Cardiac muscle cell (in vitro differentiated cells and primary cell): ENCODE data around the gene SPX. TPM values are rescaled to one million over a fixed set of nuclear protein-coding genes. Genes with fewer than 3 reads are reported as not detected.

Experiments
- DNase-seq, 2 donors: peaks; one replicate each; pipeline versions ENCODE4 v3.0.0 to v3.0.0-alpha.2; 2010 to 2017; ENCODE audit warnings: low read depth in 1 of 2, low spot score in 1 of 2
- H3K27ac ChIP-seq: fragments of 200-600 bp; sonication (generic); 2 replicates; pipeline ENCODE4 v1.5.1; 2016
- H3K27me3 ChIP-seq: fragments of 200-600 bp; sonication (generic); 2 replicates; pipeline ENCODE4 v1.6.0; 2016; ENCODE audit warnings: control low read depth
- H3K36me3 ChIP-seq: fragments of 200-600 bp; sonication (generic); 2 replicates; pipeline ENCODE4 v1.5.1; 2016; ENCODE audit warnings: control low read depth
- H3K4me1 ChIP-seq: fragments of 200-600 bp; sonication (generic); 2 replicates; pipeline ENCODE4 v1.8.1; 2017; ENCODE audit warnings: low read depth, mild to moderate bottlenecking, mixed run types
- H3K4me3 ChIP-seq: fragments of 200-600 bp; sonication (generic); 2 replicates; pipeline ENCODE4 v1.5.1; 2016; ENCODE audit warnings: mild to moderate bottlenecking
- H3K9me3 ChIP-seq: fragments of 200-600 bp; sonication (generic); 2 replicates; pipeline ENCODE4 v1.5.1; 2017; ENCODE audit warnings: low read depth, mild to moderate bottlenecking, control low read depth
- CTCF ChIP-seq: IDR thresholded peaks from 2 replicates; pipeline ENCODE4 v1.5.1; 2012; ENCODE audit warnings: low read depth, mild to moderate bottlenecking, low read length
- polyA plus RNA-seq: library from polyadenylated mRNA; unstranded; fragments of >200 nt; fragmentation: Nextera tagmentation; extraction: Ambion mirVana; gene quantifications from 2 replicates; pipeline ENCODE4 v1.2.1, GENCODE V29; 2016
- total RNA-seq: library from RNA; depleted of rRNA; stranded (reverse); fragments of >200 nt; gene quantifications from 2 replicates; pipeline ENCODE4 v1.2.3, GENCODE V29; 2016

Gene SPX
- total RNA-seq (1.5 and 3.0 TPM in 2 replicates), polyA plus RNA-seq (1.1 and 2.4 TPM in 2 replicates)

- no peak within 1 kb of the TSS for H3K27ac ChIP-seq
- peaks cover 14% of the 10 kb centered on the region for H3K4me1 ChIP-seq
- TF ChIP-seq CTCF = no peak
- H3K4me3 ChIP-seq = peak within 1 kb of the TSS; percentile 71
- peak in 1 of 2 donors; percentile 13 for DNase-seq
- H3K9me3 ChIP-seq = no peaks in the 10 kb centered on the region
- no peaks in the 10 kb centered on the region for H3K36me3 ChIP-seq
- H3K27me3 ChIP-seq = peaks cover 50% of the 10 kb centered on the region
These were observed at the start of gene SPX for GRCh38 chr12:21526053-21526452. TSS of gene SPX (plus strand) at chr12:21526296. CDS start at chr12:21526473, 177 bp downstream.

DNA sequence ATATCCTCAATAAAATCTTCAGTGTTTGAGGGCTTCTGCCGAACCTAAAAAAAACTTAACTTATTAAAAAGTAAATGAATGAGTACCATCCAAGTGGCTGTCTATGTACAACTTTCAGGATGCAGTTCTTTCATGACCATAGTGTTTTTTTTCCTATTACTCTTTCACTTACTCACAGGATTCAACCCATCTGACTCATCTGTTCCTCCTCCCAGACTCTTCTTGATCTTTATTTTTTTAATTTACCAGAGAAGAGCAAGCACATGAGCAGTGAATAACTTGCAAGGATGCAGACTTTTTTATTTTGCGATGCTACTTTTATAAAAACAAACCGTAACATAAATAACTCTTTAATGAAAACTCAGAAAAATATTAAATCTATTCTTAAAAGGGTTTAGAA lies 49.1 kb upstream of the SPX start:
- Histone ChIP-seq H3K4me1 (no peaks in the 10 kb centered on the region), H3K36me3 (peaks cover 43% of the 10 kb centered on the region), H3K9me3 (no peaks in the 10 kb centered on the region), H3K27ac (no peak overlapping the region), H3K4me3 (no peak overlapping the region), H3K27me3 (no peaks in the 10 kb centered on the region)
- DNase-seq = peak in 1 of 2 donors; percentile 13
- TF ChIP-seq CTCF = no peak

- Histone ChIP-seq H3K9me3 (no peaks in the 10 kb centered on the region), H3K4me1 (no peaks in the 10 kb centered on the region), H3K27me3 (no peaks in the 10 kb centered on the region), H3K36me3 (peaks cover 36% of the 10 kb centered on the region), H3K27ac (no peak overlapping the region), H3K4me3 (no peak overlapping the region)
- TF ChIP-seq CTCF = no peak
- no peak for DNase-seq
These were observed 47.2 kb upstream of the SPX start for GRCh38 chr12:21478756-21479455.

DNA sequence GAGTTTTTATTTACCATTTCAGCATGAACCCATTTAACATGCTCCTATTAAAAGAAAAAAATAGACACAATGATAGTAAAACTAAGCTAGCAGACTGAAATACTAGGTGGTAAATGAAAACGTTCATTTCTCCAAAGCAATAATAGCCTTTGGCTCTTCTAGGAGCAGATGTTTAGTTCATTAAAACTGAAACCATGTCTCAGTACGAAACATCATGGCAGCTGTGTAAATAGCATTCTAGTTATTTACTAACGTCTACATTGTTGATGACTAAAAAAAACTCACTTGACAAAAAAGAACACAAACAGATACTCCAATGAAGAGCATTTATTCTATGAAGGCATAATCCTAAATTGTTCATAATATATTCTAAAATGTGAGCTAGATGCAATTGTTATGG lies 42.6 kb upstream of the SPX start:
- no peaks in the 10 kb centered on the region for H3K27me3 ChIP-seq
- no peak for TF ChIP-seq CTCF
- no peak for DNase-seq
- H3K4me1 ChIP-seq = no peaks in the 10 kb centered on the region
- H3K27ac ChIP-seq = no peak overlapping the region
- peaks cover 19% of the 10 kb centered on the region for H3K36me3 ChIP-seq
- no peak overlapping the region for H3K4me3 ChIP-seq
- no peaks in the 10 kb centered on the region for H3K9me3 ChIP-seq

GRCh38 chr12:21485998-21486397 lies 40.1 kb upstream of the SPX start:
- H3K27me3 ChIP-seq = no peaks in the 10 kb centered on the region
- peaks cover 31% of the 10 kb centered on the region for H3K36me3 ChIP-seq
- no peaks in the 10 kb centered on the region for H3K4me1 ChIP-seq
- no peak for TF ChIP-seq CTCF
- no peak for DNase-seq
- no peaks in the 10 kb centered on the region for H3K9me3 ChIP-seq
- no peak overlapping the region for H3K27ac ChIP-seq
- H3K4me3 ChIP-seq = no peak overlapping the region
